GM12892 (cell line): Measurements from ENCODE around the gene WTIP.
"Not testable (repeated sequence)": the region's sequence is repeated elsewhere in the genome, so short reads cannot be mapped to it uniquely, and the experiment has no call there.

Experiments
- DNase-seq: peaks from one replicate; pipeline ENCODE4 v3.0.0; 2011; ENCODE audit not compliant: insufficient read length
- FAIRE-seq: peaks from 2 replicates; lab custom pipeline; 2011; peaks lifted over from hg19 to GRCh38; lab: Jason Lieb, UNC
- POLR2A ChIP-seq: IDR thresholded peaks from 2 replicates; pipeline ENCODE4 v1.6.1; 2011; ENCODE audit warnings: low read depth, low read length, control low read depth
- POLR2AphosphoS5 ChIP-seq: IDR thresholded peaks from 2 replicates; pipeline ENCODE4 v1.6.1; 2011; ENCODE audit warnings: low read depth, low read length, control low read depth
- TAF1 ChIP-seq: IDR thresholded peaks from 2 replicates; pipeline ENCODE4 v1.6.1; 2011; ENCODE audit warnings: low read depth, mild to moderate bottlenecking, control low read depth, low read length, borderline replicate concordance

Gene WTIP

DNA sequence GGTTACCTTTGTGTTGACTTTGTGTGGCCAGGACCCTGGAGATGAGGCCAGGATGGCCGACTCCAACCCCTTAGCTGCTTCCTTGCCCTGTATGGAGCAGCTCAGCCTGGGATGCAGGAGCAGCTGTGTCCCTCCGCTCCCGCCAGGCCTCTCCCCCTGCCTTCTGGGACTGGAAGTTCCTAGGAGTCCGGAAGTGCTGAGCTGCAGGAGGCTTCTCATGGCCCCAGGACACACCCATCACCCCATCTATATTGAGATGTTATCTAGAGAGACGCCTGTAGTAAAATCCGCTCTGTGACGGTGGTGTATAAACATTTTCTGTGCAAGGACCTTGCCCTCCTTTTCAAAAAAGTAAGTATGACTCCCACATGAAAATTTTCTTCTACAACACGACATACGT, 27.0 kb downstream of the WTIP start:
- DNase-seq (no peak), FAIRE-seq (no peak)
- no peak for TF ChIP-seq TAF1
- TF ChIP-seq POLR2A: no peak
- no peak for TF ChIP-seq POLR2AphosphoS5

DNA sequence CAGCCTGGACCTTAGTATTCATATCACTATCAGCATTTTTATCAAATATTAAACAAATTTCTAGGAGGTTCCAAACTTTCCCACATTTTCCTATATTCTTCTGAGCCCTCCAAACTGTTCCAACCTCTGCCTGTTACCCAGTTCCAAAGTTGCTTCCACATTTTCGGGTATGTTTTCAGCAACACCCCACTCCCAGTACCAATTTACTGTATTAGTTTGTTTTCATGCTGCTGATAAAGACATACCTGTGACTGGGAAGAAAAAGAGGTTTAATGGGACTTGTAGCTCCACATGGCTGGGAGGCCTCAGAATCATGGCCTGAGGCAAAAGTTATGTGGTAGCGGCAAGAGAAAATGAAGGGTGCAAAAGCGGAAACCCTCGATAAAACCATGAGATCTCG, 29.3 kb downstream of the WTIP start:
- DNase-seq, FAIRE-seq: not testable (repeated sequence)

DNA sequence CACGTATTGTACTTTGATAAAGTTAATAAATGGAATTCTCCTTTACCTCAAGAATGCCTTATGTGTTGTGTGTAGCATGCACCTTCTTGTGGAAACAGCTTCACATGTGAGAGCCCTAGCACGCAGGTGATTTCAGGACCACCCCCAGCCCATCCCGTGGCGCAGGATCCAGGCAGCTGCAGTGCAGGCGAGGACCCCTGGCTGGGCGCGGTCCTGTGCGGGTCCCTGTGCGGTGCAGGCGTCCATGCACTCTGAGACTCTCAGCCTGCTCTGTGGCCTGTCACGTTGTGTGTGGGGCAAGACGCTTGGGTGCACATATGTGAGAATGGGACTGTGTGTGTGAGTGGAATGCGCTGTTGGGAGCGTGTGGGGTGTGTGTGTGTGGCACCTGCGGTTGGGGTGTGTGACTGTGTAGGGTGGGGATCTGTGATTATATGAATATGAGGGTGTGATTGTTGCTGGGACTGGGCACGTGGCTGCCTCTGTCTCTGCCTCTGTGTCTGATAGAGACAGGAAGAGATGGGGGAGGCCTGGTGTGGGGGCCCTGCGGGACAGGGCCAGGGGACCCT, 30.8 kb downstream of the WTIP start:
- TF ChIP-seq POLR2AphosphoS5: no peak
- TF ChIP-seq POLR2A: no peak
- TF ChIP-seq TAF1: no peak
- FAIRE-seq: no peak
- no peak for DNase-seq

DNA sequence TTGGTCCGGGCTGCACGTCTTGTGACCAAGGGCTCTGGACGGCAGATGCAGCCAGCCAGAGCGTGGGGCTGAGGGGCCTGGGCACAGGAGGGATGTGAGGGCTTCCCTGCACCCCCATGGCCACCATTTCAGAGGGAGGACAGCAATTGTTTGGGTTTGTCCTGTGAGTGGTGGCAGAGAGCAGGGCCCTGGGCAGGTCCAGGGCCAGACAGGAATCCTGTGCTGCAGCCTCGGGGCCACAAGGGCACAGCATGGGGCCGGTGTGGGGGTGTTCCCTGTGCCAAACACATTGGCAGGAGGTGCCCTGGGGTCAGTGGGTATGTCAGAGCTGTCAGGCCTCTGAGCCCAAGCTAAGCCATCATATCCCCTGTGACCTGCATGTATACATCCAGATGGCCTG, 32.2 kb downstream of the WTIP start:
- FAIRE-seq: no peak
- DNase-seq: no peak
- no peak for TF ChIP-seq POLR2AphosphoS5
- TF ChIP-seq POLR2A: no peak
- TF ChIP-seq TAF1: no peak

DNA sequence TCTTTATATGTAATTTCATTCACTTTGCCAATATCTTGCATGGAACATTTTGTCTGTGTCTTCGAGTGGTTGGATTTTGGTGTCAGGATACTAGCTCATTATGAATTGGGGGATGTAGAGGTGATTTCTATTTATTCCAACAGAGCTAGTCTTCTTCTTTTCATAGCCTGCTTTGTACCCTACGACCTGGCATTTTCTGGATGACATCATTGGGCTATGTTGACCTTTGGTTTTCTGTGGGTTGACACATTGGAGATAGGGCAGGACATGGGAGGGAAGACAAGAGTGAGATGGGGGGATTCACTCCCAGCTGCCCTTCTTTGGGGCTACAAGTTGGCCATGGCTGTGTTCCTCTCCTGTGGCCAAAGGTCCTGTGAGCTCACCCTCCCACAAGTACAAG, 38.0 kb downstream of the WTIP start:
- DNase-seq (no peak), FAIRE-seq (no peak)
- no peak for TF ChIP-seq TAF1
- TF ChIP-seq POLR2A: no peak
- no peak for TF ChIP-seq POLR2AphosphoS5

DNA sequence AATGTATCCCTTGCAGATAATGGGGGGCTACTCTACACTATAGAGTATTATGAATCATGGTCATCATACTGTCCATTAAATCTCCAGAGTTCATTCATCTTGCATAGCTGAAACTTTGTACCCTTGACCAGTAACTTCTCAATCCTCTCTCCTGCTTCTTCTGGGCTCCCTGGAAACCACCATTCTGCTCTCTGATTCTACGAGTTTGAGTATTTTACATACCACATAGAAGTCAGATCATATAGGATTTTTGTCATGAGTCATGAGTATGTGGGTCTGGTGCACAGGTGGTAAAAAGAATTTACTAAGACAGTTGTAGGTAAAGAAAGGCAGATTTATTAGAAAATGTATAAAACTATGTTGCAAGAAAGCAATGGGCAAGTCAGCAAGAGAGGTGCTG, 41.9 kb downstream of the WTIP start:
- DNase-seq: no peak
- TF ChIP-seq POLR2A: no peak
- no peak for TF ChIP-seq POLR2AphosphoS5
- TF ChIP-seq TAF1: no peak
- FAIRE-seq: no peak

DNA sequence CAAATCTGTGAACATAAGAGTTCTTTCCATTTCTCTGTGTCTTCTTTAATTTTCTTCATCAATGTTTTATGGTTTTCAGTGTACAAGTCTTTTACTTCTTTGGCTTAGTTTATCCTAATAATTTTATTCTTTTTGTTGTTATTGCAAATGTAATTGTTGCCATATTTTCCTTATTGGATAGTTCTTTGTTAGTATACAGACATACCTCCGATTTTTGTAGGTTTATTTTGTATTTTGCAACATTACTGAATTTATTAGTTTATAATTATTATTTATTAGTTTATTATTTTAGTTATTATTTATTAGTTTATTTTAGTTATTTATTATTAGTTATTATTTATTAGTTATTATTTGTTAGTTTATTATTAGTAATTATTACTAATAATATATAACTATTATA, 43.4 kb downstream of the WTIP start:
- no peak for FAIRE-seq
- no peak for TF ChIP-seq TAF1
- TF ChIP-seq POLR2AphosphoS5: no peak
- TF ChIP-seq POLR2A: no peak
- no peak for DNase-seq

DNA sequence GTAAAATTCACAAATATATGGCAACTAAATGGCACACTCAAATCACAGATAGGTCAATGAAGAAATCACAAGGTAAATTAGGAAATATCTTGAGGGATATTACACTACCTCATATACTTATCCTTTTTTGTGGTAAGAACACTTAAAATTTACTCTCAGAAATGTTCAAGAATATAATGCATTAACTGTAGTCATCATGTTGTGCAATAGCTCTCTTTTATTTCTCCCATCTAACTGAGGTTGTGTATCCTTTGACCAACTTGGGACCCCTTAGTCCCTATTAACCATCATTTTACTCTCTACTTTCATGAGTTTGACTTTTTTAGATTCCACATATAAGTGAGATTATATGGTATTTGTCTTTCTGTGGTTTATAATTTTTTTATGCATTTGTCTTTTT, 52.6 kb downstream of the WTIP start:
- no peak for TF ChIP-seq TAF1
- TF ChIP-seq POLR2A: no peak
- TF ChIP-seq POLR2AphosphoS5: no peak
- DNase-seq: no peak
- FAIRE-seq: no peak

DNA sequence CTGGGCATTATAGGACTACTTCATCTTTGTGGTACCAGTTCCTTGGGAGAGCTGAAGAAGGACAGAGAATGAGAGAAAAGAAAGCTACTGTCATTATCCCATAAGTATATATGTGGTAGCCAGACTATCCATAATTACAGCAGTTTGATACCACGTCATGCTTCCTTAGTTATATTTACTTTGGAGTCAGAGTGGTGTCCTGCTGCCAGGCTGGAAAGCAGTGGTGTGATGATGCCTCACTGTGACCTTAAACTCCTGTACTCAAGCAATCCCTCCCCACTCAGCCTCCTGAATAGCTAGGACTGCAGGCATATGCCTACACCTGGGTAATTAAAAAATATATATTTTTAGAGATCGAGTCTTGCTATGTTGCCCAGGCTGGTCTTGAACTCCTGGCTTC, 57.8 kb downstream of the WTIP start:
- TF ChIP-seq POLR2A: no peak
- FAIRE-seq (no peak), DNase-seq (no peak)

DNA sequence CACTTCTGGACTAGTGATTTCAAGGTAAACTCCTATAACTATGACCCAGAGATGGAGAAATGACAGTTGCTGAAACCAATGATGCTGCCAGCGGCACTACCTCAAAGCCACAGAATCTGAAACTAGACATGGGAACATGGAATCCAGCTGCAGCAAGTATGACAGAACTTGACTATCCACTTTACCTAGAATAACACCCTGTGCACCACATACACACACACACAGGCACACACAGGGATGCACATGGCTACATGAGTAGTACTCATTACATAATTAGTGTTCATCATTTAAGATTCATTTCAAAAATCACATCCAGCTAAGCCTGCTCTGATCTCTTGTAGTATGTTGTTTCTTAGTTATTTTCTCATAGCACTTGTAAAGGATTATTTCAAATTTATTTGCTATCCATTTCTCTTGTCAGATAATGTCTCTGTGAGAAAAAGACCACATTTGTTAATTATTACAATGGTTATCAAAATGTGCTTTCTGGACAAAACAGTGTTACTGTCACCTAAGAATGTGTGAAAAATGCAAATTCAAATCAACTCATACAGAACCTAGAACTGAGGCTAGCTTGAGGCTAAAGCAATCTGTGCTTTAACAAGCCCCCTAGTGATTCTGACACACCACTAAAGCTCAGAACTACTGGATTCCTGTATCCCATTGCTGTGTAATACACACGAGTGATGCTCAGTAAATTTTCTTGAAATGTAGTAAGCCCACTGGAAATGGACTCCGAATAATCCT, 59.4 kb downstream of the WTIP start:
- no peak for DNase-seq
- no peak for FAIRE-seq
- TF ChIP-seq POLR2A (no peak), POLR2AphosphoS5 (no peak), TAF1 (no peak)

DNA sequence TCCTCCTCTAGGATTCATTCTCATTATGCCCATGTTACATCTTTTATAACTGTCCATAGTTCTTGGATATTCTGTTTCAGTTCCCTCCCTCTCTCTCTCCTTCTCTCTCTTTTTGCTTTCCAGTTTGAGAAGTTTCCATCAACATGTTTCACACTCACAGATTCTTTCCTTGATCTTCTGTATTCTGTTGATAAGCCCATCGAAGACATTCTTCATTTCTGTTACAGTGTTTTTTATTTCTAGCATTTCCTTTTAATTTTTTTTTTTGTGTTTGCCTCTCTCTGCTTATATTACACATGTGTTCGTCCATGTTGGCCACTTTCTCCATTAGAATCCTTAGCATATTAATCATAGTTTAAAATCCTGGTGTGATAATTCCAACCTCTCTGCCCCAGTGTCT, 68.3 kb downstream of the WTIP start:
- TF ChIP-seq POLR2A (no peak), POLR2AphosphoS5 (no peak), TAF1 (no peak)
- DNase-seq (no peak), FAIRE-seq (no peak)

DNA sequence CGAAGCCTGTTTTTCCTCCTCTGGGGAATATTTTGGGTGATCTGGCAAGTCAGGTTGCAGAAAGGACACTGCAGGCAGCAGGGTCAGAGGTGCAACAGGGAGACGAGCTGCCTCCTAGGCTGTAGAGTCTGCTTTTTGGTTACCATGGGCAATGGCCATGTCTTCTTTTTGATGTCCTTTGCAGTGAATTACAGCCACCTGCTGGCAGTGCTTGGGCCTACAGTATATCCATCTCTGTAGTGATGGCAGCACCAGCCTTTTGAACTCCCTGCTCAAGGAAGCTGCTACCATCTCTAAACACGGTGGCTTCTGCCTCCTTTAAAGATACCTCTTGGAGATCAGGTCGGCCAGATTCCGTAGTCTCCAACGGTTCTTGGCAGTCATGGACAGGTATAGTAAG, 73.9 kb downstream of the WTIP start:
- TF ChIP-seq POLR2A: no peak
- no peak for TF ChIP-seq POLR2AphosphoS5
- TF ChIP-seq TAF1: no peak
- DNase-seq: no peak
- FAIRE-seq: no peak

DNA sequence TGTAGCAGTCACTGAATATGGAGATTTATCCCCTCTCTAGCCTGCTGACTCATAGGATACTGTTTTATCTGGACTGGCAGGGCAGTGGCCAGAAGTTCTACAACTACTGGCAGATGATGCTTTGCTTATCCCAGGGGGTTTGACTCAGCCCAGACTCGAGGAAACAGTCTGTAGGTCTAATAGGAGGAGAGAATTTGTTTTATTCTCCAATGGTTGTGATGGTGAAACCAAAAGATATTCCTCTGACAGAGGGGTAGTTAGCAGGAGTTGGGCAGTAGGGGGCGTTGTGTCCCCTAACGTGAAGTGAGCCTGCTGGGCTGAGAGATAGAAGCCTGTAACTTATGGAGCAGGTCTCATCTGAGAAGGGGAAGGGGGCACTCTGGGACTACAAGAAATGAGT, 74.9 kb downstream of the WTIP start:
- FAIRE-seq: no peak
- TF ChIP-seq POLR2AphosphoS5: no peak
- TF ChIP-seq POLR2A: no peak
- no peak for TF ChIP-seq TAF1
- DNase-seq: no peak
